SKM-1 treated with dmso at 0.1 percent for 144 hours (cell line): Measurements from ENCODE around the gene TMEM131L.
"Not testable (repeated sequence)": the region's sequence is repeated elsewhere in the genome, so short reads cannot be mapped to it uniquely, and the experiment has no call there.

Experiments used
- DNase-seq: peaks from one replicate; lab custom pipeline; 2025; ENCODE audit not compliant: unreplicated experiment; lab: John Stamatoyannopoulos, UW

The TMEM131L gene

GRCh38 chr4:153448003-153448731 is 18.0 kb upstream of the TMEM131L start:
- no peak for DNase-seq

GRCh38 chr4:153449338-153449737 is 16.8 kb upstream of the TMEM131L start:
- DNase-seq: no peak

GRCh38 chr4:153450544-153450917 is 15.6 kb upstream of the TMEM131L start:
- no peak for DNase-seq

GRCh38 chr4:153451145-153451544 is 15.0 kb upstream of the TMEM131L start:
- DNase-seq: not testable (repeated sequence)

GRCh38 chr4:153451911-153452657 is 14.1 kb upstream of the TMEM131L start:
- DNase-seq: peak; percentile 85

GRCh38 chr4:153452658-153453378 is 13.3 kb upstream of the TMEM131L start:
- DNase-seq: no peak

- DNase-seq: peak; percentile 49
Observed at GRCh38 chr4:153453402-153453801, 12.8 kb upstream of the TMEM131L start.

- no peak for DNase-seq
Observed at GRCh38 chr4:153458969-153459368, 7.2 kb upstream of the TMEM131L start.

- DNase-seq: not testable (repeated sequence)
Observed at GRCh38 chr4:153461549-153461948, 4.6 kb upstream of the TMEM131L start.

- no peak for DNase-seq
Observed at GRCh38 chr4:153464068-153464467, 2.1 kb upstream of the TMEM131L start.

- no peak for DNase-seq
Observed at GRCh38 chr4:153465140-153465539, 1.0 kb upstream of the TMEM131L start.

GRCh38 chr4:153465615-153466080 is 512 bp upstream of the TMEM131L start:
- peak; percentile 21 for DNase-seq

- peak; percentile 14 for DNase-seq
Observed at GRCh38 chr4:153466949-153467896, 1.1 kb downstream of the TMEM131L start.

- no peak for DNase-seq
Observed at GRCh38 chr4:153467897-153468262, 1.7 kb downstream of the TMEM131L start.

- no peak for DNase-seq
Observed at GRCh38 chr4:153468587-153468986, 2.4 kb downstream of the TMEM131L start.

GRCh38 chr4:153469031-153469430 is 2.9 kb downstream of the TMEM131L start:
- no peak for DNase-seq

- not testable (repeated sequence) for DNase-seq
Observed at GRCh38 chr4:153471071-153471697, 5.0 kb downstream of the TMEM131L start.

- DNase-seq: no peak
Observed at GRCh38 chr4:153471698-153472093, 5.5 kb downstream of the TMEM131L start.

GRCh38 chr4:153472122-153473037 is 6.2 kb downstream of the TMEM131L start:
- peak; percentile 46 for DNase-seq
